Breast epithelium (tissue), 3 donors: ENCODE measurements around the gene EIF3F.
"Not testable (repeated sequence)": the region's sequence is repeated elsewhere in the genome, so short reads cannot be mapped to it uniquely, and the experiment has no call there.

Source experiments
- POLR2A ChIP-seq: fragments of 450-650 bp; IDR thresholded peaks from one replicate; pipeline ENCODE4 v1.6.1; 2016; ENCODE audit warnings: antibody characterized with exemption, mild to moderate bottlenecking, moderate library complexity
- POLR2AphosphoS5 ChIP-seq, 3 donors: sonication (generic); formaldehyde crosslinking; IDR thresholded peaks; one replicate each; pipeline ENCODE4 v1.6.1; 2017; ENCODE audit warnings: antibody characterized with exemption in 3 of 3
- TF ChIP-seq, protein P1 (sequence below), 3 donors: fragments of 450-650 bp; IDR thresholded peaks; one replicate each; pipeline ENCODE4 v1.5.1; 2016 to 2017; ENCODE audit warnings: antibody characterized with exemption in 3 of 3, mild to moderate bottlenecking in 3 of 3, moderate library complexity in 3 of 3

DNA sequence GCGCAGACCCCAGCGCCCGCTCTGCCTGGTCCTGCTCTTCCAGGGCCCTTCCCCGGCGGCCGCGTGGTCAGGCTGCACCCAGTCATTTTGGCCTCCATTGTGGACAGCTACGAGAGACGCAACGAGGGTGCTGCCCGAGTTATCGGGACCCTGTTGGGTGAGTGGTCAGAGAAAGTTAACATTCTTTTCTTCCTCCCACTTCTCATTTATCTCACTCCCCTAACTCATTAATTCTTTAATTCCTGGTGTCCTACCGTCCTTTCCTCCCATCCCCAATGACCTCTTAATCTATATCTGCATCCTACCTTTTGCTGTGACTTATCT, 385 bp downstream of the EIF3F start:
- TF ChIP-seq, protein P1, sequence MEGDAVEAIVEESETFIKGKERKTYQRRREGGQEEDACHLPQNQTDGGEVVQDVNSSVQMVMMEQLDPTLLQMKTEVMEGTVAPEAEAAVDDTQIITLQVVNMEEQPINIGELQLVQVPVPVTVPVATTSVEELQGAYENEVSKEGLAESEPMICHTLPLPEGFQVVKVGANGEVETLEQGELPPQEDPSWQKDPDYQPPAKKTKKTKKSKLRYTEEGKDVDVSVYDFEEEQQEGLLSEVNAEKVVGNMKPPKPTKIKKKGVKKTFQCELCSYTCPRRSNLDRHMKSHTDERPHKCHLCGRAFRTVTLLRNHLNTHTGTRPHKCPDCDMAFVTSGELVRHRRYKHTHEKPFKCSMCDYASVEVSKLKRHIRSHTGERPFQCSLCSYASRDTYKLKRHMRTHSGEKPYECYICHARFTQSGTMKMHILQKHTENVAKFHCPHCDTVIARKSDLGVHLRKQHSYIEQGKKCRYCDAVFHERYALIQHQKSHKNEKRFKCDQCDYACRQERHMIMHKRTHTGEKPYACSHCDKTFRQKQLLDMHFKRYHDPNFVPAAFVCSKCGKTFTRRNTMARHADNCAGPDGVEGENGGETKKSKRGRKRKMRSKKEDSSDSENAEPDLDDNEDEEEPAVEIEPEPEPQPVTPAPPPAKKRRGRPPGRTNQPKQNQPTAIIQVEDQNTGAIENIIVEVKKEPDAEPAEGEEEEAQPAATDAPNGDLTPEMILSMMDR (IDR thresholded peaks at IDR 0.05): not testable (repeated sequence)
- TF ChIP-seq POLR2AphosphoS5 (IDR thresholded peaks at IDR 0.05); POLR2A: not testable (repeated sequence)
